HG02885 (cell line): ENCODE results near the gene GRID1.

Experiments
- ATAC-seq: cut with Tn5 transposase; IDR thresholded peaks from one replicate; pipeline ENCODE4 v1.9.1; 2021; ENCODE audit warnings: mild to moderate bottlenecking; ENCODE audit not compliant: unreplicated experiment, poor library complexity

Gene GRID1

GRCh38 chr10:86340991-86341260, 25.7 kb downstream of the GRID1 start:
- ATAC-seq, result no peak

GRCh38 chr10:86340176-86340990, 26.2 kb downstream of the GRID1 start:
- no peak for ATAC-seq

- no peak for ATAC-seq
Measured at GRCh38 chr10:86339226-86339865, 27.2 kb downstream of the GRID1 start.

DNA sequence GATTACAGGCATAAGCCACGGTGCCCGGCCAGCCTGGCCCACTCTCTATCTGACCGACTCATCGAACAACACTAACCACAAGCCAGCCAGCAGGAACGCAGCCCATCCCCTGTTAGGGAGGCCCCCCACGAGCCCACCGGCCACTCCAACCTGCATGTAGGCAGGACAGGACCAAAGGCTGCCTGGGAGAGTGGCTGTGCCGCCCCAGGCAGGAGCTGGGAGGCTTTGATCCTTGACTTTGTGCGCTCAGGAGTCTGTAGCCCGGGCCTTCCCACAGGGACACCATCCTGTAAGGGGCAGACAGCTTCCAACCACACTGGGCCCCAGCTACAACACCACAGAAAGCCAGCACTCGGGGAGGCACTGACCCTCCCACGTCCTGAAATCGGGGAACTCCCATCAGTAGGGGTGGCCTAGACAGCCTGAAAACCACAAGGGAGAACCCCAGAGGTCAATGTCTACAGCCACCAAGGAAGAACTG, 29.4 kb downstream of the GRID1 start:
- peak; percentile 79 for ATAC-seq

DNA sequence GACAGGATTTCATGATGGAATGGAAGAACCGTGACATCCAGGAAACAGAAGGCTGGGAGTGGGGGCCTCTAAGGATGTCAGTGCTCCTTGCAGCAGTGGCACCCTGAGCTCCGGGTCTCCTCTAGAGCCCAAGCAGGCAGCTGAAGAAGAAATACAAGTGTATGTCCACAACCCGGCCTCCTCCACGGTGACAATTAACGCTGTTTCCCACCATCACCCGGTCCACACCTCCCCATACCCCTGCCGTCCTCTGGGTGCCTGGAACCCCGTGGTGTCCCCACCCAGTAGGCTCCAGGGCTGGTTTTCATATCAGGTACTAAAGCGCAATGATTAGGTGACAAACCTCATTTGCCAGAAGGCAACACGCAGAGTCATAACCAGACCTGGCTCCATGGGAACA, 30.3 kb downstream of the GRID1 start:
- ATAC-seq, result no peak

DNA sequence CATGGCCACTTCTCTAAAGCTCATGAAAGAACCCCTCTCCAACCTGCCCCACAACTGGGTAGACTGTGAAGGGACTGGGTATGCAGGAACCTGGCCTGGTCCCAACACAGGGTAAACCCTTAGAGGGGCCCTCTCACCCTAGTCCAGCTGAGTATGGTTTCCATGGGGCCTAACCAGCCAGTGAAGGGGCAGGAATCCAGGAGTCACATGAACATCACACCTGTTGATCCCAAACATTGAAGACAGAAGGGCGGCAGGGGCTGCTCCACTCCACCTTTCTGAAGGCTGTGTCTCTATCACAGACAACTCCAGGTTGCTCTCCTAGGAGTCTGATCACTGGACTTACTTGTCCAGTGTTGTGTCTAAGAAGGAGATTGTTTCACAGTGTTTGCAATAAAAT, 30.8 kb downstream of the GRID1 start:
- ATAC-seq, result no peak

GRCh38 chr10:86335257-86335656, 31.3 kb downstream of the GRID1 start:
- no peak for ATAC-seq

GRCh38 chr10:86334488-86335085, 32.0 kb downstream of the GRID1 start:
- ATAC-seq, result no peak

GRCh38 chr10:86333826-86334487, 32.6 kb downstream of the GRID1 start:
- ATAC-seq, result no peak

GRCh38 chr10:86331861-86332260, 34.7 kb downstream of the GRID1 start:
- no peak for ATAC-seq

- ATAC-seq, result no peak
Measured at GRCh38 chr10:86330778-86331763, 35.5 kb downstream of the GRID1 start.

GRCh38 chr10:86329896-86330680, 36.5 kb downstream of the GRID1 start:
- ATAC-seq, result no peak

DNA sequence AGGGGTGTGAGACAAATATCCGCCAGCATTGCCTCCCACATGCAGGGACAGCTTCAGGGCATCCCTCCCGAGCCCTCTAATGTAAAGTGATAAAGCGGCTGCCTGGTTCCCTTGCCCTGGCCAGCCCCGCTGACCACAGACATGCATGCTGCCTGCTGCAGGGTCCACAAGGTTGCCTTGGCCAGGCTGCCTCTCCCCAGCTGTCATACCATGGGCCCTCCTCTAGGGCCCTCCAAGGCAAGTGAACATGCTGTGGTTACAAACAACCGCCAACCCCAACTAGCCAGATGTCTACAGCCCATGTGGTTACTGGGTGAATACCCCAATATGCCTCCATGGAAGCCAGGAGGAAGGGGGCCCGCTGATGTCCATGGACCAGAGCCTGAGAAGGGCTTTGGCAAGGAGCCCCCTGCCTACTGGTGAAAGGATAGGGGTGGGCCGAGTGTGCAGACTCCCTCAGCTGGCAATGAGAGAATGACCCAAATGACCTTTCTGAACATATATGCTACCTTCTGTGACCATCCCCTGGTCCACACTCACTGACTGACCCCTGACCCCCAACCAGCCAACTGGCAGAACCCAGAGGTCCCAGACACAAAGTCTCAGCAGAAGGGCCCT, 37.4 kb downstream of the GRID1 start:
- ATAC-seq, result no peak

- ATAC-seq, result no peak
Measured at GRCh38 chr10:86327954-86328725, 38.5 kb downstream of the GRID1 start.

DNA sequence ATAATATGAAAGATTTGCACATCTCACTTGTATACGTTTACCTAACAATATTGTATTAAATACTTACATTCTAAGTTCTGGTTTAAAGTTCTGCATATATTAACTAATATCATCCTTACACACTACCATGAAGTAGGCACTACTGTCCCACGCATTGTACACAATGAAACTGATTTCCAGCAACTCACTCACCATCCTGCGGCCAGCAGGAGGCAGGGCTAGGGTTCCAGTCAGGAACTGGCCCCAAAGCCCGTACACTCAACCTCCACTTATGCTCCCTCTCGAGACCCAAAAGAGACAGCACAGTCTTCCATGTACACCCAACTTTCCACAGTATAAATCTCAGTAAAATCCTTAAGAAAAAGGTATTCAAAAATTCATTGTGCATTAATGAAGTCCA, 41.4 kb downstream of the GRID1 start:
- no peak for ATAC-seq

DNA sequence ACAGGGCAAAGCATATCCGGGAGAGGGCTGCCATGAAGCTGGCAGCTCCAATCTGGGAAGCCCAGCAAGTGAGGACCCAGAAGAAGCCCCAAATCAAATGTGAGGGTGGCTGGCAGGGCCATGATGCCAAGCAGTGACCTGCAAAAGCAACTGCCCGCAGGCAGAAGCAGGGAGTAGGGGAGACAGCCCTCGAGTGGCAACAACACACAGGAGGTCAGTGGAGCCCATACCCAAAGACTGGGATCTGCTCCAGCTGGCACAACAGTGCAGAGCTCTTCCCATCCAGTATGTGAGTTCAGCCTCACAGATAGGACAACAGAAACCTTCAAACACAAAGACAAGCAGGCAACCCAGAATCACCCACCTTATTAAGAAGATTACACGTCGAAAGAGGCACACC, 45.0 kb downstream of the GRID1 start:
- no peak for ATAC-seq

GRCh38 chr10:86319676-86320075, 46.9 kb downstream of the GRID1 start:
- no peak for ATAC-seq
